ENCODE results near the gene APOB.

The APOB gene

GRCh38 chr2:21035282-21035973 lies 8.4 kb downstream of the APOB start:
- Histone ChIP-seq H3K27me3 (ENCODE audit: insufficient read depth, poor library complexity, severe bottlenecking) (no peaks in the 10 kb centered on the region), H3K27ac (replicated peaks) (no peak overlapping the region), H3K4me3 (replicated peaks; ENCODE audit: insufficient read depth, low read length) (no peak overlapping the region)
- TF ChIP-seq POLR2AphosphoS5 (IDR thresholded peaks at IDR 0.05; ENCODE audit: low read depth) (no peak), REST (IDR thresholded peaks at IDR 0.05; ENCODE audit: insufficient replicate concordance, low read depth) (no peak), GABPA (IDR thresholded peaks at IDR 0.05; ENCODE audit: low read depth) (no peak), SPI1 (IDR thresholded peaks at IDR 0.05; ENCODE audit: borderline replicate concordance, low read depth) (no peak), CTCF (IDR thresholded peaks at IDR 0.05; ENCODE audit: insufficient read depth, low read length) (no peak)
- no peak for DNase-seq (ENCODE audit: low read depth in 1 of 2, low spot score in 1 of 2)

- Histone ChIP-seq H3K4me3 (replicated peaks; ENCODE audit: insufficient read depth, low read length) (no peak overlapping the region), H3K27me3 (ENCODE audit: insufficient read depth, poor library complexity, severe bottlenecking) (no peaks in the 10 kb centered on the region), H3K27ac (replicated peaks) (no peak overlapping the region)
- DNase-seq (ENCODE audit: low read depth in 1 of 2, low spot score in 1 of 2): no peak
- TF ChIP-seq POLR2AphosphoS5 (IDR thresholded peaks at IDR 0.05; ENCODE audit: low read depth): no peak
- no peak for TF ChIP-seq GABPA (IDR thresholded peaks at IDR 0.05; ENCODE audit: low read depth)
- TF ChIP-seq CTCF (IDR thresholded peaks at IDR 0.05; ENCODE audit: insufficient read depth, low read length): no peak
- TF ChIP-seq REST (IDR thresholded peaks at IDR 0.05; ENCODE audit: insufficient replicate concordance, low read depth): no peak
- TF ChIP-seq SPI1 (IDR thresholded peaks at IDR 0.05; ENCODE audit: borderline replicate concordance, low read depth): no peak
These were observed 8.9 kb downstream of the APOB start for GRCh38 chr2:21034972-21035279.

- TF ChIP-seq REST (IDR thresholded peaks at IDR 0.05; ENCODE audit: insufficient replicate concordance, low read depth): no peak
- TF ChIP-seq CTCF (IDR thresholded peaks at IDR 0.05; ENCODE audit: insufficient read depth, low read length): no peak
- TF ChIP-seq SPI1 (IDR thresholded peaks at IDR 0.05; ENCODE audit: borderline replicate concordance, low read depth): no peak
- no peak for TF ChIP-seq GABPA (IDR thresholded peaks at IDR 0.05; ENCODE audit: low read depth)
- no peak for TF ChIP-seq POLR2AphosphoS5 (IDR thresholded peaks at IDR 0.05; ENCODE audit: low read depth)
- no peak overlapping the region for H3K27ac ChIP-seq (replicated peaks)
- H3K27me3 ChIP-seq (ENCODE audit: insufficient read depth, poor library complexity, severe bottlenecking): no peaks in the 10 kb centered on the region
- DNase-seq (ENCODE audit: low read depth in 1 of 2, low spot score in 1 of 2): no peak
- no peak overlapping the region for H3K4me3 ChIP-seq (replicated peaks; ENCODE audit: insufficient read depth, low read length)
These were observed 9.5 kb downstream of the APOB start for GRCh38 chr2:21034156-21034971.

All from HL-60 (cell line).